ENCODE measurements around the gene PLEK2.
A peak's percentile ranks its signal among the peaks of the same experiment; 100 is the strongest.
"Not testable (repeated sequence)": the region's sequence is repeated elsewhere in the genome, so short reads cannot be mapped to it uniquely, and the experiment has no call there.

Gene PLEK2

DNA sequence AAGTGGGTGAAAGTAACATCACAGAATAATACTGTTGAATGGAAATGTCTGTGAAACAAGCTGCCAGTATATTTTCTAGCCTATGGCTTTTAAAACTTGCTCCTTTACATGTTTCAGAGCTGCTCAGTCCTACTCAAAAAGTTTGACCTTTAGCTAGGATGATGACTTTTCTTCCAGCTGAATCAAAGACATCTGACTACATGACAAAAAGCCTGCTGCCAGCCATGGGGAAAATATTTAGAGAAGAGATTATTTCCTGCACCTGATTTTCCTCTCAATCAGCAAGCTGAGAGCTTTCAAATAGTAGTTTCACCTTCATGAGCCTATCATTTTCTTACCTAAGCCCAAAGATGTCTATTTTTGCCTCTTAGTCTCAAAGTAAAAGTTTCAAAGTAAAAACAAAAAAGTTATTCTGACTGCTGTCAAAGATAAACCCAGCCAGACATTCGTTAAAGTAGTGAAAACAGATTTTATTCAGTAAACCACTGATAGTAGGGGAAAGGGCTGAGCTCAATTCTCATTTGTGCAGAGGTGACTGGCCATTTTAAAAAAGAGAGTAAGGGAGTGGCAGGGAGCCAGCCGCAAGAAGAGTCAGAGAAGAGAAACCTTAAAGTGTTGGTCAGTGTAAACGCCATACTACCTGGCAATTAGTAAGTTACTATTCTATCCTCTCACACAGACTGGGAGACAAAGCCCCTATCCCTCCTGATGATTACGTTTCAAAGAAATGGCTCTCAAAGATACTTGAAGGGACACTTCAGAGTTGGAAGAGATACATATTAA, 54.6 kb downstream of the PLEK2 start:
- no peak for DNase-seq (ENCODE audit: low read depth in 2 of 2)
- H3K4me3 ChIP-seq (replicated peaks in 1 of 2; ENCODE audit: low read depth in 2 of 2, low read length in 2 of 2) = peak overlapping the region in 1 of 2 donors; percentile 91
- TF ChIP-seq, protein P1, sequence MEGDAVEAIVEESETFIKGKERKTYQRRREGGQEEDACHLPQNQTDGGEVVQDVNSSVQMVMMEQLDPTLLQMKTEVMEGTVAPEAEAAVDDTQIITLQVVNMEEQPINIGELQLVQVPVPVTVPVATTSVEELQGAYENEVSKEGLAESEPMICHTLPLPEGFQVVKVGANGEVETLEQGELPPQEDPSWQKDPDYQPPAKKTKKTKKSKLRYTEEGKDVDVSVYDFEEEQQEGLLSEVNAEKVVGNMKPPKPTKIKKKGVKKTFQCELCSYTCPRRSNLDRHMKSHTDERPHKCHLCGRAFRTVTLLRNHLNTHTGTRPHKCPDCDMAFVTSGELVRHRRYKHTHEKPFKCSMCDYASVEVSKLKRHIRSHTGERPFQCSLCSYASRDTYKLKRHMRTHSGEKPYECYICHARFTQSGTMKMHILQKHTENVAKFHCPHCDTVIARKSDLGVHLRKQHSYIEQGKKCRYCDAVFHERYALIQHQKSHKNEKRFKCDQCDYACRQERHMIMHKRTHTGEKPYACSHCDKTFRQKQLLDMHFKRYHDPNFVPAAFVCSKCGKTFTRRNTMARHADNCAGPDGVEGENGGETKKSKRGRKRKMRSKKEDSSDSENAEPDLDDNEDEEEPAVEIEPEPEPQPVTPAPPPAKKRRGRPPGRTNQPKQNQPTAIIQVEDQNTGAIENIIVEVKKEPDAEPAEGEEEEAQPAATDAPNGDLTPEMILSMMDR (IDR thresholded peaks at IDR 0.05; ENCODE audit: low read depth, low read length) = no peak

DNA sequence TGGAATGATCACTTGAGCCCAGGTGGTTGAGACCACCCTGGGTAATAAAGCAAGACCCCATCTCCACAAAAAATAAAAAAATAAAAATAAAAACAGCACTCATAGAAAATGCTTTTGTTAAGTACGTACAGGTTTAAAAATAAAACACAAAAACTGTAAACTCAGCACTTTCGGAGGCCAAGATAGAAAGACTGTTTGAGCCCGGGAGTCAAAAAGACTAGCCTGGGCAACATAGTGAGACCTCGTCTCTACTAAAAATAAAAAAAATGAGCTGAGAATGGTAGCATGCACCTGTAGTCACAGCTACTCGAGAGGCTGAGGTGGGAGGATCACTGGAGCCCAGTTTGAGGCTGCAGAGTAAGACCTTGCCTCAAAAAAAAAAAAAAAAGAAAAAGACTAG, 59.9 kb downstream of the PLEK2 start:
- no peak overlapping the region for H3K4me3 ChIP-seq (replicated peaks in 1 of 2; ENCODE audit: low read depth in 2 of 2, low read length in 2 of 2)
- TF ChIP-seq, protein P1 (IDR thresholded peaks at IDR 0.05; ENCODE audit: low read depth, low read length) = no peak
- DNase-seq (ENCODE audit: low read depth in 2 of 2) = no peak

DNA sequence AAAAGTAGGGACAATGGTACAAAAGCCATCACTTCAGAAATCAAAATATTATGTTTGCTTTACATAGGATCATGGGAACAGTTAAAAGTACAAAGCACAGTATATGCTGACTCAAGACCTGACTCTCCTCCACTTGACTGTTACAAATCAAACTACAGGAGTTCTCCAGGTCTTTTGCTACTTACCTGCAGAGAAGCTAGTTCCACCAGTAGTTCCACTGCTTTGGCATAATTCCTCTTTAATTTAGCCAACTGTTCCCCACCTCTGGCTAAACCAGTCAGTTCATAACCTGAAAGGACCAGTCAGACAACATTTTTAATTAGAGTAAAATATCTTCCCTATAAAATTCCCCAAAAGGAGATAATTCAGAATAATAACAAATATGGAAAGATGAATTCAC, 66.4 kb downstream of the PLEK2 start:
- TF ChIP-seq, protein P1 (IDR thresholded peaks at IDR 0.05; ENCODE audit: low read depth, low read length) = no peak
- no peak for DNase-seq (ENCODE audit: low read depth in 2 of 2)
- H3K4me3 ChIP-seq (replicated peaks in 1 of 2; ENCODE audit: low read depth in 2 of 2, low read length in 2 of 2) = no peak overlapping the region

- no peak overlapping the region for H3K4me3 ChIP-seq (replicated peaks in 1 of 2; ENCODE audit: low read depth in 2 of 2, low read length in 2 of 2)
- DNase-seq (ENCODE audit: low read depth in 2 of 2) = peak in 1 of 2 donors; percentile 44
- TF ChIP-seq, protein P1 (IDR thresholded peaks at IDR 0.05; ENCODE audit: low read depth, low read length) = no peak
Measured at GRCh38 chr14:67343601-67344230, 68.2 kb downstream of the PLEK2 start.

DNA sequence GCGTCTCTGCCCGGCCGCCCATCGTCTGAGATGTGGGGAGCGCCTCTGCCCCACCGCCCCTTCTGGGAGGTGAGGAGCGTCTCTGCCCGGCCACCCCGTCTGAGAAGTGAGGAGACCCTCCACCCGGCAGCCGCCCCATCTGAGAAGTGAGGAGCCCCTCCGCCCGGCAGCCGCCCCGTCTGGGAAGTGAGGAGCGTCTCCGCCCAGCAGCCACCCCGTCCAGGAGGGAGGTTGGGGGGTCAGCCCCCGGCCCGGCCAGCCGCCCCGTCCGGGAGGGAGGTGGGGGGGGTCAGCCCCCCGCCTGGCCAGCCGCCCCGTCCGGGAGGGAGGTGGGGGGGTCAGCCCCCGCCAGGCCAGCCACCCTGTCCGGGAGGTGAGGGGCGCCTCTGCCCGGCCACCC, 70.7 kb downstream of the PLEK2 start:
- not testable (repeated sequence) for DNase-seq (ENCODE audit: low read depth in 2 of 2); H3K4me3 ChIP-seq (replicated peaks in 1 of 2; ENCODE audit: low read depth in 2 of 2, low read length in 2 of 2)

Measured in cardiac fibroblast (primary cell).